K562 (cell line): ENCODE data around the gene PRR19. TPM values are rescaled to one million over a fixed set of nuclear protein-coding genes. Genes with fewer than 3 reads are reported as not detected.
A peak's percentile ranks its signal among the peaks of the same experiment; 100 is the strongest.

ENCODE experiments used
- ARHGAP35 ChIP-seq: fragments of 450-650 bp; IDR thresholded peaks from 2 replicates; pipeline ENCODE4 v1.6.1; 2018; ENCODE audit not compliant: partially characterized antibody
- CEBPB ChIP-seq: fragments of 450-650 bp; IDR thresholded peaks from 2 replicates; pipeline ENCODE4 v1.6.1; 2016; ENCODE audit warnings: missing genetic modification characterization, missing compliant biosample characterization
- HBP1 ChIP-seq: fragments of 450-650 bp; formaldehyde crosslinking; IDR thresholded peaks from 2 replicates; pipeline ENCODE4 v1.4.0; 2022; ENCODE audit warnings: missing genetic modification characterization
- PHF21A ChIP-seq: fragments of 450-650 bp; IDR thresholded peaks from 2 replicates; pipeline ENCODE4 v1.6.1; 2017; ENCODE audit warnings: low read depth, borderline replicate concordance
- THRB ChIP-seq: fragments of 450-650 bp; formaldehyde crosslinking; conservative IDR thresholded peaks from 2 replicates; pipeline ENCODE4 v1.4.0; 2022; ENCODE audit warnings: mild to moderate bottlenecking, missing genetic modification characterization
- ZBTB40 ChIP-seq, 2 experiments: fragments of 450-650 bp in 1 of 2; sonication (generic) in 1 of 2; formaldehyde crosslinking in 1 of 2; IDR thresholded peaks; 2 replicates each; pipeline versions ENCODE4 v1.7.1 to v1.9.0; 2016 to 2022; ENCODE audit warnings: inconsistent platforms in 1 of 2, mild to moderate bottlenecking in 1 of 2, missing genetic modification reagents in 1 of 2
- ZFP36 ChIP-seq: fragments of 150-350 bp; IDR thresholded peaks from 2 replicates; pipeline ENCODE4 v1.6.1; 2018; ENCODE audit warnings: low read length, low read depth; ENCODE audit not compliant: partially characterized antibody
- ZNF239 ChIP-seq: fragments of 250-450 bp; sonication (Bioruptor Pico); IDR thresholded peaks from 2 replicates; pipeline ENCODE4 v1.4.0; 2020; ENCODE audit warnings: mild to moderate bottlenecking
- ZNF408 ChIP-seq: fragments of 250-450 bp; sonication (Bioruptor Pico); IDR thresholded peaks from 2 replicates; pipeline ENCODE4 v1.4.0; 2020; ENCODE audit warnings: low read depth, mild to moderate bottlenecking, moderate library complexity
- polyA plus RNA-seq, 8 experiments: library from polyadenylated mRNA; depleted of rRNA in 4 of 8; stranded (reverse) in 5 of 8; unstranded in 3 of 8; fragments of >200 nt; fragmentation: Nextera tagmentation in 2 of 8; fragmentation: Illumina TruSeq in 1 of 8; extraction: Ambion mirVana in 2 of 8; extraction: Trizol in 1 of 8; gene quantifications; 2 replicates each; pipeline versions ENCODE4 v1.2.1 to v1.2.3, GENCODE V29; 2011 to 2014; ENCODE audit warnings: inconsistent platforms in 1 of 8, missing spikeins in 1 of 8
- total RNA-seq, 7 experiments: library from RNA; depleted of rRNA in 6 of 7; stranded (reverse); fragments of >200 nt in 6 of 7; fragmentation: Illumina TruSeq in 2 of 7; extraction: Trizol in 2 of 7; gene quantifications; 2 replicates each; pipeline versions ENCODE4 v1.2.1 to v1.2.3, GENCODE V29; 2011 to 2021; ENCODE audit warnings: low replicate concordance in 1 of 7

Gene PRR19
- total and polyA plus RNA-seq, 9 of the 15 experiments (the other 6 are each of a cell fraction or from before 2014, with no cell fraction given), result 0.10 to 1.6 (median 0.54) TPM

- peak; percentile 60; the same call in 1 of the 2 replicates for TF ChIP-seq ZBTB40 (IDR thresholded peaks at IDR 0.05)
- TF ChIP-seq ZBTB40 (CRISPR knock-in tag; IDR thresholded peaks at IDR 0.05), result no peak
- TF ChIP-seq ZNF408, result no peak
- no peak for TF ChIP-seq HBP1 (CRISPR knock-in tag)
- TF ChIP-seq ARHGAP35, result no peak
- TF ChIP-seq CEBPB (tag), result peak; percentile 41; the same call in 1 of the 2 replicates
- TF ChIP-seq ZNF239, result no peak
- TF ChIP-seq ZFP36, result no peak
- TF ChIP-seq PHF21A, result no peak
- no peak for TF ChIP-seq THRB (CRISPR knock-in tag)
- TF ChIP-seq, all 486 proteins: peak for 3
Measured at GRCh38 chr19:42335374-42335936, 33.5 kb downstream of the PRR19 start (continued).
